Femur (tissue), 1 donor: ENCODE data around the gene OR13A1.
"Not testable (repeated sequence)": the region's sequence is repeated elsewhere in the genome, so short reads cannot be mapped to it uniquely, and the experiment has no call there.

Experiments
- DNase-seq: peaks from one replicate; pipeline ENCODE4 v3.0.0-alpha.2; 2017

The OR13A1 gene, protein sequence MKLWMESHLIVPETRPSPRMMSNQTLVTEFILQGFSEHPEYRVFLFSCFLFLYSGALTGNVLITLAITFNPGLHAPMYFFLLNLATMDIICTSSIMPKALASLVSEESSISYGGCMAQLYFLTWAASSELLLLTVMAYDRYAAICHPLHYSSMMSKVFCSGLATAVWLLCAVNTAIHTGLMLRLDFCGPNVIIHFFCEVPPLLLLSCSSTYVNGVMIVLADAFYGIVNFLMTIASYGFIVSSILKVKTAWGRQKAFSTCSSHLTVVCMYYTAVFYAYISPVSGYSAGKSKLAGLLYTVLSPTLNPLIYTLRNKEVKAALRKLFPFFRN

DNA sequence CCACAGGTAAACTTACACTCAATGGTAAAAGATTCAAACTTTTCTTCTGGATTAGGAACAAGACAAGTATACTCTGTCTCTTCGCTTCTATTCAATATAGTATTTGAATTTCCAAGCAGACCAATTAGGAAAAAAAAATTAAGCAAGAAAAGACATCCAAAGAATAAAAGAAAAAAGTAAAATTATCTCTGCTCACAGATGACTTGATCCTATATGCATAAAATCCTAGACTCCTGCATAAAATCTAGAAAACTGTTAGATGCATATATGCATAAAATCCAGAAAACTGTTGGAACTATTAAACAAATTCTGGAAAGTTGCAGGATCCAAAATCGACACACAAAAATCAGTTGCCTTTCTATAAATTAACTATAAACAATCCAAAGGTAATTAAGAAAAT, at the start of gene OR13A1:
TSS of gene OR13A1 (minus strand) at position 101 of the 400 bp plus-strand sequence. CDS start 11,186 bp downstream, outside the sequence.
- no peak for DNase-seq

DNA sequence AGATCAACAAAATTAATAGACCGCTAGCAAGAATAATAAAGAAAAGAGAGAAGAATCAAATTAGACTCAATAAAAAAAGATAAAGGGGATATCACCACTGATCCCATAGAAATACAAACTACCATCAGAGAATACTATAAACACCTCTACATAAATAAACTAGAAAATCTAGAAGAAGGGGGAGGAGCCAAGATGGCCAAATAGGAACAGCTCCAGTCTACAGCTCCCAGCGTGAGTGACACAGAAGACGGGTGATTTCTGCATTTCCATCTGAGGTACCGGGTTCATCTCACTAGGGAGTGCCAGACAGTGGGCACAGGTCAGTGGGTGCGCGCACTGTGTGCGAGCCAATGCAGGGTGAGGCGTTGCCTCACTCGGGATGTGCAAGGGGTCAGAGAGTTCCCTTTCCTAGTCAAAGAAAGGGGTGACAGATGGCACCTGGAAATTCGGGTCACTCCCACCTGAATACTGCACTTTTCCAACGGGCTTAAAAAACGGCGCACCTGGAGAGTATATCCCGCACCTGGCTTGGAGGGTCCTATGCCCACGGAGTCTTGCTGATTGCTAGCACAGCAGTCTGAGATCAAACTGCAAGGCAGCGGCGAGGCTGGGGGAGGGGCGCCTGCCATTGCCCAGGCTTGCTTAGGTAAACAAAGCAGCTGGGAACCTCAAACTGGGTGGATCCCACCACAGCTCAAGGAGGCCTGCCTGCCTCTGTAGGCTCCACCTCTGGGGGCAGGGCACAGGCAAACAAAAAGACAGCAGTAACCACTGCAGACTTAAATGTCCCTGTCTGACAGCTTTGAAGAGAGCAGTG, 46.8 kb upstream of the OR13A1 start:
- DNase-seq: not testable (repeated sequence)

DNA sequence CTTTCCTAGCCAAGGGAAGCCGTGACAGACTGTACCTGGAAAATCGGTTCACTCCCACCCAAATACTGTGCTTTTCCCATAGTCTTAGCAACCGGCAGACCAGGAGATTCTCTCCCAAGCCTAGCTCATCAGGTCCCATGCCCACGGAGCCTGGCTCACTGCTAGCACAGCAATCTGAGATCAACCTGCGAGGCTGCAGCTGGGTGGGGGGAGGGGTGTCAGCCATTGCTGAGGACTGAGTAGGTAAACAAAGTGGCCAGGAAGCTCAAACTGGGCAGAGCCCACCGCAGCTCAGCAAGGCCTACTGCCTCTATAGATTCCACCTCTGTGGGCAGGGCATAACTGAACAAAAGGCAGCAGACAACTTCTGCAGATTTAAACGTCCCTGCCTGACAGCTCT, 43.6 kb upstream of the OR13A1 start:
- not testable (repeated sequence) for DNase-seq

DNA sequence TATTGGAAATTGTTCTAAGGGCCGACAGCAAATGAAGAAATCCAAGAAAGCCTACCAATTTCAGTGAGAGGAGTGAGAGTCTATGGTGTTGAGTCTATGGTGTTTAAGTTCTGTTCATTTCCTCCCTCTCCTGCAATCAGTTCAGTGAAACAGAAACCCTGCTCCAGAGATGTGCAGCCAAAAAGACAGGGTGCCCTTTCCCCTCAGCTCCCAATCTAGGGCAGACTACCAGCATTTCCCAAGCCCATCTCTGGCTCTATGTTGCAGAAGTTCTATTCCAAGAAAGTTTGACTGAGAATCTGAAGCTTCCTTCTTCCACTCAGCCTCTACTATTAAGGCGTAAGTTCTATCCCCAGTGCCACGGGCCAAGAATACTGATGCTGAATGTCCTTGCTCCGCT, 40.1 kb upstream of the OR13A1 start:
- no peak for DNase-seq

DNA sequence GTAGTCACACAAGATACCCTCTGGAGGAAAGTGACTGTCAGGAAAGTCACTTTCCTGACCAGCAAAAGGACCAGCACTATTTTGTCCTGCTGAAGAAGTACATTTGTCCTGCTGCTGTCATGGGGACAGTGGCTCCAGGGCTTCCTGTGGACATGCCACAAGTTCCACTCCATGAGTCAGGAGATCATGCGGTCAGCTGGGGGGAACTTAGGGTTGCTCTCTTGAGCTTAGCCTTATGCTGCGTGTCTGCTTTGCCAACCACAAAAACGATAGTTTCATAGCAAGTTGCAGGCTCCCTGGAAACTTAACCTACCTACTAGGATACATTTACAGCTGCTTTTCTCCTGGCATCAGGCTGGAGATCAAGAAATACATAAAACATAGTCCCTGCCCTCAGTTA, 38.9 kb upstream of the OR13A1 start:
- DNase-seq: peak; percentile 22

DNA sequence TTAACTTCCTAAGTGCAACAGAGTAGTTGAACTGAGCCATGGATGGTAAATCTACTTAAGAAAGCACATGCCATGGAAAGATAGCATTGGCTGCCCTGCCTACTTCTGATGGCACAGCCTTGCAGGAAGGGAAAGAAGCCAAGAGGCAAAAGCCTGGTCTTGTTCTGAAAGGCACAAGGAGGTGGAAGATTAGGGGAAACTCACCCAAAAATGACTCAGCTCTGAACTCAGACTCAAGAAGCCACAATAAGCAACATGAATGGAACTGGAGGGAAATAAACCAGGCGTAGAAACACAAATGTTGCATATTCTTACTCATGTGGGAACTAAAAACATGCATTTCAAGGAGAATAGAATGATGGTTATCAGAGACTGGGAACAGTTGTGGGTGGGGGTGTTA, 37.8 kb upstream of the OR13A1 start:
- no peak for DNase-seq

DNA sequence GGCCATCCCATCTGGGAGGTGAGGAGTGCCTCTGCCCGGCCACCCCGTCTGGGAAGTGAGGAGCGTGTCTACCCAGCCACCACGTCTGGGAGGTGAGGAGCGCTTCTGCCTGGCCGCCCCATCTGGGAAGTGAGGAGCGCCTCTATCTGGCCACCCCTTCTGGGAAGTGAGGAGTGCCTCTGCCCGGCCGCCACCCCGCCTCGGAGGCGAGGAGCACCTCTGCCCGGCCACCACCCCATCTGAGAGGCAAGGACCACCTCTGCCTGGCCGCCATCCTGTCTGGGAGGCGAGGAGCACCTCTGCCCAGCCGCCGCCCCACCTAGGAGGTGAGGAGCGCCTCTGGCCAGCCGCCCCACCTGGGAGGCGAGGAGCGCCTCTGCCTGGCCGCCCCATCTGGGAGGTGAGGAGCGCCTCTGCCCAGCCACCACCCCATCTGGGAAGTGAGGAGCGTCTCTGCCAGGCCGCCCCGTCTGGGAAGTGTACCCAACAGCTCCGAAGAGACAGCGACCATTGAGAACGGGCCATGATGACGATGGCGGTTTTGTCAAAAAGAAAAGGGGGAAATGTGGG, 32.9 kb upstream of the OR13A1 start:
- not testable (repeated sequence) for DNase-seq

DNA sequence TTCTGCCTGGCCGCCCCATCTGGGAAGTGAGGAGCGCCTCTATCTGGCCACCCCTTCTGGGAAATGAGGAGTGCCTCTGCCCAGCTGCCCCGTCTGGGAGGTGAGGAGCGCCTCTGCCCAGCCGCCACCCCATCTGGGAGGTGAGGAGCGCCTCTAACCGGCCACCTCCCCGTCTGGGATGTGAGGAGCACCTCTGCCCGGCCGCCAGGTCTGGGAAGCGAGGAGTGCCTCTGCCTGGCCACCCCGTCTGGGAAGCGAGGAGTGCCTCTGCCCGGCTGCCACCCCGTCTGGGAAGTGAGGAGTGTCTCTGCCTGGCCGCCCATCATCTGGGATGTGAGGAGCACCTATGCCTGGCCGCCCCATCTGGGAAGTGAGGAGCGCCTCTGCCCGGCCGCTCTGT, 32.1 kb upstream of the OR13A1 start:
- DNase-seq: not testable (repeated sequence)

DNA sequence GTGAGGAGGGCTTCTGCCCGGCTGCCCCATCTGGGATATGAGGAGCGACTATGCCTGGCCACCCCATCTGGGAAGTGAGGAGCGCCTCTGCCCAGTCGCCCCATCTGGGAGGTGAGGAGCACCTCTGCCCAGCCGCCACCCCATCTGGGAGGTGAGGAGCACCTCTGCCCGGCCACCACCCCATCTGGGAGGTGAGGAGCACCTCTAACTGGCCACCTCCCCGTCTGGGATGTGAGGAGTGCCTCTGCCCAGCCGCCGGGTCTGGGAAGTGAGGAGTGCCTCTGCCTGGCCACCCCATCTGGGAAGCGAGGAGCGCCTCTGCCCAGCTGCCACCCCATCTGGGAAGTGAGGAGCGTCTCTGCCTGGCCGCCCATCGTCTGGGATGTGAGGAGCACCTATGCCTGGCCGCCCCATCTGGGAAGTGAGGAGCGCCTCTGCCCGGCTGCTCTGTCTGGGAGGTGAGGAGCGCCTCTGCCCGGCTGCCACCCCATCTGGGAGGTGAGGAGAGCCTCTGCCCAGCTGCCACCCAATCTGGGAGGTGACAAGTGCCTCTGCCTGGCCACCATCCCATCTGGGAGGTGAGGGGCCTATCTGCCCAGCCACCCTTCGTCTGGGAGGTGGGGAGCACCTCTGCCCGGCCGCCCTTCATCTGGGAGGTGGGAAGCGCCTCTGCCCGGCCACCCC, 31.4 kb upstream of the OR13A1 start:
- not testable (repeated sequence) for DNase-seq

DNA sequence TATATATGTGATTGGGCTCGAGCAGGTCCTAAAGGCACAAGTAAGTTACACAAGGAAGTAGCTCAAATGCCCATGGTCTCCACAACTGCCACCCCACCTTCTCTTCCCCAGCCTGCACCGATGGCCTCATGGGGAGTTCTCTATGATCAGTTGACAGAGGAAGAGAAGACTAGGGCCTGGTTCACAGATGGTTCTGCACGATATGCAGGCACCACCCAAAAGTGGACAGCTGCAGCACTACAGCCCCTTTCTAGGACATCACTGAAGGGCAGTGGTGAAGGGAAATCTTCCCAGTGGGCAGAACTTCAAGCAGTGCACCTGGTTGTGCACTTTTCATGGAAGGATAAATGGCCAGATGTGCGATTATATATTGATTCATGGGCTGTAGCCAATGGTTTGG, 25.0 kb upstream of the OR13A1 start:
- not testable (repeated sequence) for DNase-seq

DNA sequence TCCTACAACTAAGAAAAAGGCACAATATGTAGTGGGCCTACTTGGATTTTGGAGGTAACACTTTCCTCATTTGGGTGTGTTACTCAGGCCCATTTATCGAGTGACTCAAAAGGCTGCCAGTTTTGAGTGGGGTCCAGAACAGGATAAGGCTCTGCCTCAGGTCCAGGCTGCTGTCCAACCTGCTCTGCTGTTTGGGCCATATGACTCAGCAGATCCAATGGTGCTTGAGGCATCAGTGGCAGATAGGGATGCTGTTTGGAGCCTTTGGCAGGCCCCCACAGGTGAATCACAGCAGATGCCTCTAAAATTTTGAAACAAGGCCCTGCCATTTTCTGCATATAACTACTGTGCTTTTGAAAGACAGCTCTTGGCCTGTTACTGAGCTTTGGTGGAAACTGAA, 24.5 kb upstream of the OR13A1 start:
- no peak for DNase-seq

DNA sequence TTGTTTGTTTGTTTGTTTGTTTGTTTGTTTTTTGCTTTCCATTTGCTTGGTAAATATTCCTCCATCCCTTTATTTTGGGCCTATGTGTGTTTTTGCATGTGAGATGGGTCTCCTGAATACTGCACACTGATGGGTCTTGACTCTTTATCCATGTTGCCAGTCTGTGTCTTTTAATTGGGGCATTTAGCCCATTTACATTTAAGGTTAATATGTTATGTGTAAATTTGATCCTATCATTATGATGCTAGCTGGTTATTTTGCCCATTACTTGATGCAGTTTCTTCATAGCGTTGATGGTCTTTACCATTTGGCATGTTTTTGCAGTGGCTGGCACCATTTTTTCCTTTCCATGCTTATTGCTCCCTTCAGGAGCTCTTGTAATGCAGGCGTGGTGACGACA, 16.4 kb upstream of the OR13A1 start:
- DNase-seq: not testable (repeated sequence)

DNA sequence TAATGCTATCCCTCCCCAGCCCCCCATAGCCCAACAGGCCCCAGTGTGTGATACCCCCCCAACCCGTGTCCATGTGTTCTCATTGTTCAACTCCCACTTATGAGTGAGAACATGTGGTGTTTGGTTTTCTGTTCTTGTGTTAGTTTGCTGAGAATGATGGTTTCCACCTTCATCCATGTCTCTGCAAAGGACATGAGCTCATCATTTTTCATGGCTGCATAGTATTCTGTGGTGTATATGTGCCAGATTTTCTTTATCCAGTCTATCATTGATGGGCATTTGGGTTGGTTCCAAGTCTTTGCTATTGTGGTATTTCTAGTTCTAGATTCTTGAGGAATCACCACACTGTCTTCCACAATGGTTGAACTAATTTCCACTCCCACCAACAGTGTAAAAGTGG, 11.5 kb upstream of the OR13A1 start:
- DNase-seq: not testable (repeated sequence)

DNA sequence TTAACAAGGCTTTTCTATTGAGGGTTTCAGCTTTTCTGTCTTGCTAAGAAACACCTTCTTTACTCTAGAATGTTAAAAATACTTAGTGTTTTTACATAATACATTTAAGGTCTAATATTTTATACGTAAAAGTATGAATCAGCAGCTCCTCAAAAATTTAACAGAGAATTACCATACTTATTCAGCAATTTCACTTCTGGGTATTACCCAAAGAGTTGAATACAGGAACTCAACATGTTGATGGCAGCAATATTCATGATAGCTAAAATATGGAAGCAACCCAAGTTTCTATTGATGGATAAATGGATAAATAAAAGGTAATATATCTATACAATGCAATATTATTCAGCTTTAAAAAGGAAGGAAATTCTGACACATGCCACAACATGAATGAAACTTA, 9.7 kb upstream of the OR13A1 start:
- no peak for DNase-seq

DNA sequence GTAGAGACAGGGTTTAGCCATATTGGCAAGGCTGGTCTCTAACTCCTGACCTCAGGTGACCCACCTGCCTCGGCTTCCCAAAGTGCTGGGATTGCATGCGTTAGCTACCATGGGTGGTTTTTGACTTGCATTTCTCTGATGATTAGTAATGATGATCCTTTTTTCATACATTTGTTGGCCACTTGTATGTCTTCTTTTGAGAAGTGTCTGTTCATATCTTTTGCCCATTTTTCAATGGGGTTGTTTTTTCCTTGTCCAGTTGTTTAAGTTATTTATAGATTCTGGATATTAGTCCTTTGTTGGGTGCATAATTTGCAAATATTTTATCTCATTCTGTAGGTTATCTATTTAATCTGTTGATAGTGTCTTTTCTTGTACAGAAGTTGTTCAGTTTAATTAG, 4.3 kb upstream of the OR13A1 start:
- DNase-seq: no peak

DNA sequence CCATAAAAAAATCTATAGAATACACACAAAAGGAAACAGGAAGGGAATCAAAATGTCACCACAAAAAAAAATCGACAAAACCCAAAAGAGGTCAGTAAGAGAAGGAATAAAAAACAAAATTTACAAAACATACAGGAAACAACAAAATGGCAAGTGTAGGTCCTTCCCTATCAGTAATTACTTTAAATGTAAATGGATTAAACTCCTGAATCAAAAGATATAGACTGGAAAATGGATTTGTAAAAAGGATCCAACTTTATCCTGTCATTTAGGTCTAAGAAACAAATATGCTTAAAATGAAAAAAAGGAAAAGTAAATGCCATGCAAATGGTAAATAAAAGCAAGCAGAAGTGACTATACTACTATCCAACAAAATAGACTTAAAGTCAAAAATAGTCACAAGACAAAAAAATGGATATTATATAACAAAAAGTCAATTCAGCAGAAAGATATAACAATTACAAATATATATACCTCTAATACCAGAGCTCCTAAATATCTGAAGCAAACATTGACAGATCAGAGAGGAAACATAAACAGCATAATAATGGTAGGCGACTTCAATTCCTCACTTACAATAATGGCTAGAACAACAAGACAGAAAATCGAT, 2.0 kb downstream of the OR13A1 start:
- DNase-seq: no peak

DNA sequence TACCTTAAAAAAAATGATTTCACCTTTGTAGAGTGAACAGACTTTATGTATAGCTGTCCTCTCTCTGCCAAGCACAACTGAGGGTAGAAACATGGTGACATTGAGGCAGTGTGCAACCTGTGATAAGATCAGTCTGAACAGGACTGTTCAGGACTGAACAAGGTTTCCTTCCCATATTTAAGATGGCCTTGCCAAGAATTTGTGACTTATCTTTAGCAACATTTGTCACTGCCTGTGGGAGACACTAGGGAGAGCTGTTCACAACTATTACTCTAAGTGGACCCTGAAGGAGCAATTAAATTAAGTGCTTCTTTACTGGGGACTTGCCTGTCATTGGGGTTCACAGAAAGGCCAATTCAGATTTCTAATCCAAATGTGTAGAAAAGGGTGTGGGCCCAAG, 6.7 kb downstream of the OR13A1 start:
- no peak for DNase-seq

DNA sequence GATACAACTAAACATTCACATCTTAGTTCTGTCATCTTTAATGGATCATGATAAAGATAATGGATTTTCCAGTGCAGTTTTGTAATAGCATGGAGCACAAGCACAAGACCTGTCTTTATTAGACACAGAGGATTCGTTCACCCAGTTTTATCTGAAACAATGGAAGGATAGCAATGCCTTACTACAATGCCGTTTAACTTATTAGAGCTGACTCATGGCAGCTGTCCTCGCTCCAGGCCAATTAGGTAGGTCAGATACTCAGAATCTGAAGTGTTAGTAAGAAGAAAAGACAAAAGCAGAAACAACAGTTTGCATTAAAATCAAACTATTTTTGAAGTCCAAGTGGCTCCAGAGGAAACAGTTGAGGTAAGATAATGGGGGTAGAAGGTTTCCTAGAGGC, 12.8 kb downstream of the OR13A1 start:
- no peak for DNase-seq

DNA sequence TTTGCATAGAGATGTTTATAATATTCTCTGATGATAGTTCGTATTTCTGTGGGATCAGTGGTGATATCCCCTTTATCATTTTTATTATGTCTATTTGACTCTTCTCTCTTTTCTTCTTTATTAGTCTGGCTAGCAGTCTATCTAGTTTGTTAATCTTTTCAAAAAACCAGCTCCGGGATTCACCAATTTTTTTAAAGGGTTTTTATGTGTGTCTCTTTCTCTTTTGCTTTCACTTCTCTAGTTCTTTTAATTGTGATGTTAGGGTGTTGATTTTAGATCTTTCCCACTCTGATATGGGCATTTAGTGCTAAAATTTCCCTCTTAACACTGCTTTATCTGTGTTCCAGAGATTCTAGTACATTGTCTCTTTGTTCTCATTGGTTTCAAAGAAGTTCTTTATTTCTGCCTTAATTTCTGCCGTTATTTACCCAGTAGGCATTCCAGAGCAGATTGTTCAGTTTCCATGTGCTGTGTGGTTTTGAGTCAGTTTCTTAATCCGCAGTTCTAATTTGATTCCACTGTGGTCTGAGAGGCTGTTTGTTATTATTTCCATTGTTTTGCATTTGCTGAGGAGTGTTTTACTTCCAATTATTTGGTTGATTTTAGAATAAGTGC, 17.0 kb downstream of the OR13A1 start:
- DNase-seq: not testable (repeated sequence)

DNA sequence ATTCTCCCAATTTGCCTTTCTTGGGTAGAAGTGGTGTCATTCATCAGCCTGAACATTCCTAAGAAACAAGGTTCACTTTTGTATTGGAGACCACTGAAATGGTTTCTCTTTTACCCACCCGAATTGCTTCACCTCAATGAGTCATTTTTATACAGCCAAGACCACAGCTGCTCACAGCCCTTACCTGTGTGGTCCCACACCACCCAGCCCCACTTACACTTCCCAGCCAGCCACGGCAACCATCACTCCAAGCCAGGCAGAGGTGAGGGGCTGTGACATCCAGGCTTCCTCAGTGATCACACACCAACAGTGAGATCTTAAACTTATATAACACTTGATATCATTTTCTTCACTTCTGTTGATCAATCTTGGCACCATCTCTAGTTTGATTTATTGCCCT, 20.7 kb downstream of the OR13A1 start:
- DNase-seq: no peak

DNA sequence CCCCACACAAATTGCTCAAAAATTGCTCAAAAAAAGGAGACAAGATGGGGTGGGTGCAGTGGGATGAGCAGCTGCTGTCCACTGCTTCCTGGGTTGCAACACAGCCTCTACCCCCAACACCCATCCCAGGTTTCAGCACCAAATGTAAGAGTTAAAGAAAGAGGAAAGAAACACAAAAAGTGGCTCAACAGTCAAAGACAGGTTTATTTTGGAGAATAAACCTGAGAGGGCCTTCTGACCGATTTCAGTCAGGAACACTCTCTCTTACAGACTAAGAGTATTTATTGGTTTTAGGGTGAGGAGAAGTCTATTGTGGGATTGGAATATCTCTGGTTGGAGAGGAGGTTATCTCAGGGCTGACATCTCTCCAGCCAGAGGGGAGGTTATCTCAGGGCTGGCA, 28.4 kb downstream of the OR13A1 start:
- DNase-seq: no peak

DNA sequence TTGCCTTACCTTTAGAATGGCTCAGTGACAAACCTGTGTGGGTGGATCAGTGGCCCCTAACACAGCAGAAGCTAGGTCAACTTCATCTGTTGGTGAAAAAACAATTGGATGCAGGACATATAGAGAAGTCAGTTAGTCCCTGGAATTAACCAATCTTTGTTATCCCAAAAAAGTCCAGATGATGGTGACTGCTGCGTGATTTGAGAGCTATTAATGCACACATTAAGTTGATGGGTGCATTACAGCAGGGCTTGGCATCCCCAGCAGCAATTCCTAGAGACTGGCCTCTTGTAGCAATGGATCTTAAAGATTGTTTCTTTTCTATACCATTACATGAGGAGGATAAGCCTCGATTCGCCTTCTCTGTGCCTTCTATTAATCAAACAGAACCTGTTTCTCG, 33.3 kb downstream of the OR13A1 start:
- DNase-seq: no peak
